ENCODE results near the gene ACACA. TPM values are rescaled to one million over a fixed set of nuclear protein-coding genes. Genes with fewer than 3 reads are reported as not detected.

The ACACA gene
- total and polyA plus RNA-seq, 2 experiments from 2014 or later: 59.6 to 164 TPM

DNA sequence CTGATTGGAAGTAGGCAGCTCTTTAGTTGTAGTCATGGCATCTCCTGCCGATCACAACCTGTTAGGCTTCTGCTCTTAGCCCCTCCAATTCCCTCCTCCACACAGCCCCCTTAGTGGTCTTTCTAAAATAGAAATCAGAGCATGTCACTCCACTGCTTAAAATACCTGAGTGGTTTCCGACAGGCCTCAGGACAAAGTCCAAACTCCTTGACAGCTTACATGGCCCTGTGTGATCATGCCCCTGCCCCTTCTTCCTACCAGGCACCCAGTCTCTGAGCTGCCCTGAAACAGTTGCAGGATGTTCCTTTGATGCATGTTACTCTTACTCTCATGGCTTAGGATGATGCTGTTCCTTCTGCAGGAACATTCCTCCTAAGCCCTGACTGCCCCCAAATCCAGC, 310.6 kb downstream of the ACACA start:
- Mint-ChIP-seq H3K36me3 (ENCODE audit: low read depth) (peaks cover 54% of the 10 kb centered on the region), H3K27ac (no peak overlapping the region)
- H3F3A ChIP-seq (replicated peaks; ENCODE audit: low read depth): peaks cover 3% of the 10 kb centered on the region

More for the DNA sequence above, 310.6 kb downstream of the ACACA start:
- no peak overlapping the region for H3K4me3 Mint-ChIP-seq
- Histone ChIP-seq H3K9me2 (ENCODE audit: insufficient read depth) (no peaks in the 10 kb centered on the region), H4K20me1 (replicated peaks; ENCODE audit: insufficient read depth) (no peaks in the 10 kb centered on the region; the same call in 1 of the 2 replicates), H3K27ac (ENCODE audit: low read depth) (peak overlapping the region; percentile 6; the same call in 1 of the 2 replicates), H3K79me2 (replicated peaks; ENCODE audit: insufficient read depth) (no peaks in the 10 kb centered on the region), H3K36me3 (ENCODE audit: insufficient read depth) (peaks cover 39% of the 10 kb centered on the region), H3K4me1 (ENCODE audit: insufficient read depth) (0 out of 2 replicates have a peak, but pooled peaks cover 4% of the 10 kb centered on the region), H3K4me2 (no peak overlapping the region), H3K27me3 (ENCODE audit: insufficient read depth) (no peaks in the 10 kb centered on the region), H3K4me3 (no peak overlapping the region), H2AFZ (no peak overlapping the region)
- DNase-seq (ENCODE audit: low spot score) (no peak), ATAC-seq (no peak)
- no peak for TF ChIP-seq NANOG (IDR thresholded peaks at IDR 0.05; ENCODE audit: borderline replicate concordance)
- TF ChIP-seq EZH2 (IDR thresholded peaks at IDR 0.05; ENCODE audit: low read depth, unreplicated experiment): no peak
- no peak for TF ChIP-seq REST (IDR thresholded peaks at IDR 0.05; ENCODE audit: unreplicated experiment)
- no peak for TF ChIP-seq POLR2AphosphoS5 (IDR thresholded peaks at IDR 0.05; ENCODE audit: low read depth)
- no peak for TF ChIP-seq CTCF (conservative IDR thresholded peaks at IDR 0.05; ENCODE audit: low read depth in 2 of 2)
- TF ChIP-seq EZH2phosphoT487 (IDR thresholded peaks at IDR 0.05; ENCODE audit: unreplicated experiment): no peak
- TF ChIP-seq STAT1 (IDR thresholded peaks at IDR 0.05; ENCODE audit: unreplicated experiment): no peak
- TF ChIP-seq, protein P1, sequence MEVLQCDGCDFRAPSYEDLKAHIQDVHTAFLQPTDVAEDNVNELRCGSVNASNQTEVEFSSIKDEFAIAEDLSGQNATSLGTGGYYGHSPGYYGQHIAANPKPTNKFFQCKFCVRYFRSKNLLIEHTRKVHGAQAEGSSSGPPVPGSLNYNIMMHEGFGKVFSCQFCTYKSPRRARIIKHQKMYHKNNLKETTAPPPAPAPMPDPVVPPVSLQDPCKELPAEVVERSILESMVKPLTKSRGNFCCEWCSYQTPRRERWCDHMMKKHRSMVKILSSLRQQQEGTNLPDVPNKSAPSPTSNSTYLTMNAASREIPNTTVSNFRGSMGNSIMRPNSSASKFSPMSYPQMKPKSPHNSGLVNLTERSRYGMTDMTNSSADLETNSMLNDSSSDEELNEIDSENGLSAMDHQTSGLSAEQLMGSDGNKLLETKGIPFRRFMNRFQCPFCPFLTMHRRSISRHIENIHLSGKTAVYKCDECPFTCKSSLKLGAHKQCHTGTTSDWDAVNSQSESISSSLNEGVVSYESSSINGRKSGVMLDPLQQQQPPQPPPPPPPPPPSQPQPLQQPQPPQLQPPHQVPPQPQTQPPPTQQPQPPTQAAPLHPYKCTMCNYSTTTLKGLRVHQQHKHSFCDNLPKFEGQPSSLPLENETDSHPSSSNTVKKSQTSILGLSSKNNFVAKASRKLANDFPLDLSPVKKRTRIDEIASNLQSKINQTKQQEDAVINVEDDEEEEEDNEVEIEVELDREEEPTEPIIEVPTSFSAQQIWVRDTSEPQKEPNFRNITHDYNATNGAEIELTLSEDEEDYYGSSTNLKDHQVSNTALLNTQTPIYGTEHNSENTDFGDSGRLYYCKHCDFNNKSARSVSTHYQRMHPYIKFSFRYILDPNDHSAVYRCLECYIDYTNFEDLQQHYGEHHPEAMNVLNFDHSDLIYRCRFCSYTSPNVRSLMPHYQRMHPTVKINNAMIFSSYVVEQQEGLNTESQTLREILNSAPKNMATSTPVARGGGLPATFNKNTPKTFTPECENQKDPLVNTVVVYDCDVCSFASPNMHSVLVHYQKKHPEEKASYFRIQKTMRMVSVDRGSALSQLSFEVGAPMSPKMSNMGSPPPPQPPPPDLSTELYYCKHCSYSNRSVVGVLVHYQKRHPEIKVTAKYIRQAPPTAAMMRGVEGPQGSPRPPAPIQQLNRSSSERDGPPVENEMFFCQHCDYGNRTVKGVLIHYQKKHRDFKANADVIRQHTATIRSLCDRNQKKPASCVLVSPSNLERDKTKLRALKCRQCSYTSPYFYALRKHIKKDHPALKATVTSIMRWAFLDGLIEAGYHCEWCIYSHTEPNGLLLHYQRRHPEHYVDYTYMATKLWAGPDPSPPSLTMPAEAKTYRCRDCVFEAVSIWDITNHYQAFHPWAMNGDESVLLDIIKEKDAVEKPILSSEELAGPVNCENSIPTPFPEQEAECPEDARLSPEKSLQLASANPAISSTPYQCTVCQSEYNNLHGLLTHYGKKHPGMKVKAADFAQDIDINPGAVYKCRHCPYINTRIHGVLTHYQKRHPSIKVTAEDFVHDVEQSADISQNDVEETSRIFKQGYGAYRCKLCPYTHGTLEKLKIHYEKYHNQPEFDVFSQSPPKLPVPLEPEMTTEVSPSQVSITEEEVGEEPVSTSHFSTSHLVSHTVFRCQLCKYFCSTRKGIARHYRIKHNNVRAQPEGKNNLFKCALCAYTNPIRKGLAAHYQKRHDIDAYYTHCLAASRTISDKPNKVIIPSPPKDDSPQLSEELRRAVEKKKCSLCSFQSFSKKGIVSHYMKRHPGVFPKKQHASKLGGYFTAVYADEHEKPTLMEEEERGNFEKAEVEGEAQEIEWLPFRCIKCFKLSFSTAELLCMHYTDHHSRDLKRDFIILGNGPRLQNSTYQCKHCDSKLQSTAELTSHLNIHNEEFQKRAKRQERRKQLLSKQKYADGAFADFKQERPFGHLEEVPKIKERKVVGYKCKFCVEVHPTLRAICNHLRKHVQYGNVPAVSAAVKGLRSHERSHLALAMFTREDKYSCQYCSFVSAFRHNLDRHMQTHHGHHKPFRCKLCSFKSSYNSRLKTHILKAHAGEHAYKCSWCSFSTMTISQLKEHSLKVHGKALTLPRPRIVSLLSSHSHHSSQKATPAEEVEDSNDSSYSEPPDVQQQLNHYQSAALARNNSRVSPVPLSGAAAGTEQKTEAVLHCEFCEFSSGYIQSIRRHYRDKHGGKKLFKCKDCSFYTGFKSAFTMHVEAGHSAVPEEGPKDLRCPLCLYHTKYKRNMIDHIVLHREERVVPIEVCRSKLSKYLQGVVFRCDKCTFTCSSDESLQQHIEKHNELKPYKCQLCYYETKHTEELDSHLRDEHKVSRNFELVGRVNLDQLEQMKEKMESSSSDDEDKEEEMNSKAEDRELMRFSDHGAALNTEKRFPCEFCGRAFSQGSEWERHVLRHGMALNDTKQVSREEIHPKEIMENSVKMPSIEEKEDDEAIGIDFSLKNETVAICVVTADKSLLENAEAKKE (CRISPR knock-in tag; IDR thresholded peaks at IDR 0.05): no peak
- no peak for TF ChIP-seq JUNB (IDR thresholded peaks at IDR 0.05; ENCODE audit: unreplicated experiment)
- TF ChIP-seq ZNF331 (CRISPR knock-in tag; IDR thresholded peaks at IDR 0.05; ENCODE audit: low read depth): no peak
- TF ChIP-seq, protein P2, sequence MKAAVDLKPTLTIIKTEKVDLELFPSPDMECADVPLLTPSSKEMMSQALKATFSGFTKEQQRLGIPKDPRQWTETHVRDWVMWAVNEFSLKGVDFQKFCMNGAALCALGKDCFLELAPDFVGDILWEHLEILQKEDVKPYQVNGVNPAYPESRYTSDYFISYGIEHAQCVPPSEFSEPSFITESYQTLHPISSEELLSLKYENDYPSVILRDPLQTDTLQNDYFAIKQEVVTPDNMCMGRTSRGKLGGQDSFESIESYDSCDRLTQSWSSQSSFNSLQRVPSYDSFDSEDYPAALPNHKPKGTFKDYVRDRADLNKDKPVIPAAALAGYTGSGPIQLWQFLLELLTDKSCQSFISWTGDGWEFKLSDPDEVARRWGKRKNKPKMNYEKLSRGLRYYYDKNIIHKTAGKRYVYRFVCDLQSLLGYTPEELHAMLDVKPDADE (IDR thresholded peaks at IDR 0.05): no peak
- TF ChIP-seq CREB1 (CRISPR knock-in tag; IDR thresholded peaks at IDR 0.05; ENCODE audit: low read depth): no peak
- TF ChIP-seq ZNF114 (CRISPR knock-in tag; IDR thresholded peaks at IDR 0.05): no peak
- peaks cover 12% of the 10 kb centered on the region for H3K4me1 Mint-ChIP-seq
- H3K9me3 Mint-ChIP-seq: no peaks in the 10 kb centered on the region
- H3K27me3 Mint-ChIP-seq (ENCODE audit: insufficient read depth, low read depth, poor library complexity): peaks cover 2% of the 10 kb centered on the region

Measured in GM23338 (cell line).